Peyer's patch (tissue), 4 donors: ENCODE results near the gene PHC2.

Experiments
- POLR2A ChIP-seq, 2 donors: fragments of 450-650 bp; IDR thresholded peaks; one replicate each; pipeline ENCODE4 v1.5.1; 2017; ENCODE audit warnings: antibody characterized with exemption in 2 of 2, mild to moderate bottlenecking in 2 of 2, moderate library complexity in 2 of 2
- TF ChIP-seq, protein P1 (sequence below), 6 experiments: fragments of 450-650 bp in 4 of 6; fragments of 200-600 bp in 2 of 6; sonication (generic) in 1 of 6; IDR thresholded peaks; one replicate each; pipeline ENCODE4 v1.5.1; 2017 to 2019; ENCODE audit warnings: antibody characterized with exemption in 6 of 6, mild to moderate bottlenecking in 3 of 6, moderate library complexity in 1 of 6

DNA sequence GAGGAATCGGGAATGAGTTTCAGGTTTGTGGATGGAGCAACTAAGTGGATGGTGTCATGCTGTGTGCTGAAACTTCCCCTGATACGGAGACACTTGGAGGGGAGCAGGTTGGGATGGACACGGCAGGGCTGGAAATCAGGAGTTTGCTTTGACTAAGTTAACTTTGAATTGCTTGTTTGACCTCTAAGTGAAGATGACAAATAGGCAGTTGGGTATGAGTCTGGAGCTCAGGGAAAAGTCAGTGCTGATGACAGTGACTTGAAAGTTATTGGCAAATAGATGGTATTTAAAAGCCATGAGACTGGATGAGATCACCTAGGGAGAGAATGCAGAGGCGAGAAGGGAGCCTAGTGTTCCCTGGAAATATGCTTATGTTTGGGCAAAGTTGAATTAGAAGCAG lies 28.8 kb upstream of the PHC2 start:
- TF ChIP-seq, protein P1, sequence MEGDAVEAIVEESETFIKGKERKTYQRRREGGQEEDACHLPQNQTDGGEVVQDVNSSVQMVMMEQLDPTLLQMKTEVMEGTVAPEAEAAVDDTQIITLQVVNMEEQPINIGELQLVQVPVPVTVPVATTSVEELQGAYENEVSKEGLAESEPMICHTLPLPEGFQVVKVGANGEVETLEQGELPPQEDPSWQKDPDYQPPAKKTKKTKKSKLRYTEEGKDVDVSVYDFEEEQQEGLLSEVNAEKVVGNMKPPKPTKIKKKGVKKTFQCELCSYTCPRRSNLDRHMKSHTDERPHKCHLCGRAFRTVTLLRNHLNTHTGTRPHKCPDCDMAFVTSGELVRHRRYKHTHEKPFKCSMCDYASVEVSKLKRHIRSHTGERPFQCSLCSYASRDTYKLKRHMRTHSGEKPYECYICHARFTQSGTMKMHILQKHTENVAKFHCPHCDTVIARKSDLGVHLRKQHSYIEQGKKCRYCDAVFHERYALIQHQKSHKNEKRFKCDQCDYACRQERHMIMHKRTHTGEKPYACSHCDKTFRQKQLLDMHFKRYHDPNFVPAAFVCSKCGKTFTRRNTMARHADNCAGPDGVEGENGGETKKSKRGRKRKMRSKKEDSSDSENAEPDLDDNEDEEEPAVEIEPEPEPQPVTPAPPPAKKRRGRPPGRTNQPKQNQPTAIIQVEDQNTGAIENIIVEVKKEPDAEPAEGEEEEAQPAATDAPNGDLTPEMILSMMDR (IDR thresholded peaks at IDR 0.05) = no peak
- no peak for TF ChIP-seq POLR2A (IDR thresholded peaks at IDR 0.05)
